ENCODE measurements around the gene UNC13A. TPM values are rescaled to one million over a fixed set of nuclear protein-coding genes. Genes with fewer than 3 reads are reported as not detected.
A peak's percentile ranks its signal among the peaks of the same experiment; 100 is the strongest.

Gene UNC13A
- total RNA-seq, 1 experiment from 2014 or later, result 41.1 TPM

DNA sequence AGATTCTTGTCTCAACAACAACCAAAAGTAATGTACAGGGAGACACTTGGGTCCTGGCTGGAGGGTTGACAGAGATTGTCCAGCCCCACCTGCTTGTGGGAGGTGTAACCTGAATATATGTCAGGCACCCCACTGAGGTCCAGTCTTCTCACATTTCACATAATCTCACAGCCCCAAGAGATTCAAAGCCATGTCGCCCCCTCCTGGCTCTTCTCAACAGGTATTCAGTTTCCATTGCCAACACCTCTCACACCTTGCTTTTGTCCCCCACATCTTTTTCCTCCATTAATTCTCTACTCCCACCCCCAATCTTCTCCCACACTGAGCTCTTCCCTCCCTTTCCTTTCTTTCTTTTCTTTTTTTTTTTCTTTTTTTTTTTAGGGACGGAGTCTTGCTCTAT is 11.2 kb downstream of the UNC13A start (continued):
- TF ChIP-seq, protein P1, sequence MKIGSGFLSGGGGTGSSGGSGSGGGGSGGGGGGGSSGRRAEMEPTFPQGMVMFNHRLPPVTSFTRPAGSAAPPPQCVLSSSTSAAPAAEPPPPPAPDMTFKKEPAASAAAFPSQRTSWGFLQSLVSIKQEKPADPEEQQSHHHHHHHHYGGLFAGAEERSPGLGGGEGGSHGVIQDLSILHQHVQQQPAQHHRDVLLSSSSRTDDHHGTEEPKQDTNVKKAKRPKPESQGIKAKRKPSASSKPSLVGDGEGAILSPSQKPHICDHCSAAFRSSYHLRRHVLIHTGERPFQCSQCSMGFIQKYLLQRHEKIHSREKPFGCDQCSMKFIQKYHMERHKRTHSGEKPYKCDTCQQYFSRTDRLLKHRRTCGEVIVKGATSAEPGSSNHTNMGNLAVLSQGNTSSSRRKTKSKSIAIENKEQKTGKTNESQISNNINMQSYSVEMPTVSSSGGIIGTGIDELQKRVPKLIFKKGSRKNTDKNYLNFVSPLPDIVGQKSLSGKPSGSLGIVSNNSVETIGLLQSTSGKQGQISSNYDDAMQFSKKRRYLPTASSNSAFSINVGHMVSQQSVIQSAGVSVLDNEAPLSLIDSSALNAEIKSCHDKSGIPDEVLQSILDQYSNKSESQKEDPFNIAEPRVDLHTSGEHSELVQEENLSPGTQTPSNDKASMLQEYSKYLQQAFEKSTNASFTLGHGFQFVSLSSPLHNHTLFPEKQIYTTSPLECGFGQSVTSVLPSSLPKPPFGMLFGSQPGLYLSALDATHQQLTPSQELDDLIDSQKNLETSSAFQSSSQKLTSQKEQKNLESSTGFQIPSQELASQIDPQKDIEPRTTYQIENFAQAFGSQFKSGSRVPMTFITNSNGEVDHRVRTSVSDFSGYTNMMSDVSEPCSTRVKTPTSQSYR (CRISPR knock-in tag; IDR thresholded peaks at IDR 0.05), result no peak

DNA sequence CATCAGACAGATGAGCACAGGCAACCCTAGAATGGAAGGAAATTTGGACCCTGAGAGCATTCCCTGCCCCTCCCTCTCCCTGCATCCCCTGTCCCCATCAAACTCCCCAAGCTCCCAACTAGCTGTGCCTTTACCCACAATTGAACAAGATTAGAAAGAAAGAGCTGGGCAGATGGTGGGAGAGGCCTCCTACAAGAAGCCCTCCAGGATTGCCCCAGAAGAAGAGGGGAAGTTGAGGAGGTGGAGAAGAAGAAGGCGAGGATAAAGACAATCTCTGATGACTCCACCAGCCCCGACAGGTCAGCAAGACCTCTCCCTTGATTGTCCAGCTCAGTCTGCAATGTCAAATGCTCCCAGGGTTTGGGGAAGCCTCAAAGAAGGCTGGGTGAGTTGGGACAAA is 11.9 kb downstream of the UNC13A start:
- DNase-seq (ENCODE audit: low spot score) (no peak), ATAC-seq (no peak)
- Mint-ChIP-seq H3K9me3 (peaks cover 6% of the 10 kb centered on the region), H3K27ac (peak overlapping the region; percentile 1; the same call in 1 of the 2 replicates), H3K27me3 (ENCODE audit: low read depth) (no peaks in the 10 kb centered on the region), H3K36me3 (peaks cover 11% of the 10 kb centered on the region), H3K4me1 (peaks cover 32% of the 10 kb centered on the region), H3K4me3 (no peak overlapping the region)
- ChIA-PET POLR2A (interaction anchor here (0.5 kb wide), 1 partner anchor 20 kb away, joined by 6 read pairs; no protein-coding TSS in a partner anchor), CTCF (interaction anchor here (0.8 to 2.3 kb wide), 5 partner anchors 10 to 222 kb away, joined by 4 to 6 read pairs (median 4); no protein-coding TSS in a partner anchor)
- TF ChIP-seq ESRRA (CRISPR knock-in tag; IDR thresholded peaks at IDR 0.05; ENCODE audit: borderline replicate concordance) (no peak), NR1H2 (CRISPR knock-in tag; IDR thresholded peaks at IDR 0.05) (no peak), TEAD1 (CRISPR knock-in tag; IDR thresholded peaks at IDR 0.05) (no peak), NFE2L1 (CRISPR knock-in tag; IDR thresholded peaks at IDR 0.05) (no peak), TEAD4 (CRISPR knock-in tag; IDR thresholded peaks at IDR 0.05) (no peak), GTF2I (CRISPR knock-in tag; conservative IDR thresholded peaks at IDR 0.05) (no peak), GABPB1 (CRISPR knock-in tag; IDR thresholded peaks at IDR 0.05) (no peak), PRRX2 (CRISPR knock-in tag; IDR thresholded peaks at IDR 0.05) (no peak)
- TF ChIP-seq, protein P2, sequence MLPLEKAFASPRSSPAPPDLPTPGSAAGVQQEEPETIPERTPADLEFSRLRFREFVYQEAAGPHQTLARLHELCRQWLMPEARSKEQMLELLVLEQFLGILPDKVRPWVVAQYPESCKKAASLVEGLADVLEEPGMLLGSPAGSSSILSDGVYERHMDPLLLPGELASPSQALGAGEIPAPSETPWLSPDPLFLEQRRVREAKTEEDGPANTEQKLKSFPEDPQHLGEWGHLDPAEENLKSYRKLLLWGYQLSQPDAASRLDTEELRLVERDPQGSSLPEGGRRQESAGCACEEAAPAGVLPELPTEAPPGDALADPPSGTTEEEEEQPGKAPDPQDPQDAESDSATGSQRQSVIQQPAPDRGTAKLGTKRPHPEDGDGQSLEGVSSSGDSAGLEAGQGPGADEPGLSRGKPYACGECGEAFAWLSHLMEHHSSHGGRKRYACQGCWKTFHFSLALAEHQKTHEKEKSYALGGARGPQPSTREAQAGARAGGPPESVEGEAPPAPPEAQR (CRISPR knock-in tag; IDR thresholded peaks at IDR 0.05), result no peak
- TF ChIP-seq, protein P3, sequence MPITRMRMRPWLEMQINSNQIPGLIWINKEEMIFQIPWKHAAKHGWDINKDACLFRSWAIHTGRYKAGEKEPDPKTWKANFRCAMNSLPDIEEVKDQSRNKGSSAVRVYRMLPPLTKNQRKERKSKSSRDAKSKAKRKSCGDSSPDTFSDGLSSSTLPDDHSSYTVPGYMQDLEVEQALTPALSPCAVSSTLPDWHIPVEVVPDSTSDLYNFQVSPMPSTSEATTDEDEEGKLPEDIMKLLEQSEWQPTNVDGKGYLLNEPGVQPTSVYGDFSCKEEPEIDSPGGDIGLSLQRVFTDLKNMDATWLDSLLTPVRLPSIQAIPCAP (CRISPR knock-in tag; IDR thresholded peaks at IDR 0.05), result no peak
- TF ChIP-seq, protein P4, sequence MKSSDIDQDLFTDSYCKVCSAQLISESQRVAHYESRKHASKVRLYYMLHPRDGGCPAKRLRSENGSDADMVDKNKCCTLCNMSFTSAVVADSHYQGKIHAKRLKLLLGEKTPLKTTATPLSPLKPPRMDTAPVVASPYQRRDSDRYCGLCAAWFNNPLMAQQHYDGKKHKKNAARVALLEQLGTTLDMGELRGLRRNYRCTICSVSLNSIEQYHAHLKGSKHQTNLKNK (CRISPR knock-in tag; IDR thresholded peaks at IDR 0.05), result no peak
- TF ChIP-seq, protein P5, sequence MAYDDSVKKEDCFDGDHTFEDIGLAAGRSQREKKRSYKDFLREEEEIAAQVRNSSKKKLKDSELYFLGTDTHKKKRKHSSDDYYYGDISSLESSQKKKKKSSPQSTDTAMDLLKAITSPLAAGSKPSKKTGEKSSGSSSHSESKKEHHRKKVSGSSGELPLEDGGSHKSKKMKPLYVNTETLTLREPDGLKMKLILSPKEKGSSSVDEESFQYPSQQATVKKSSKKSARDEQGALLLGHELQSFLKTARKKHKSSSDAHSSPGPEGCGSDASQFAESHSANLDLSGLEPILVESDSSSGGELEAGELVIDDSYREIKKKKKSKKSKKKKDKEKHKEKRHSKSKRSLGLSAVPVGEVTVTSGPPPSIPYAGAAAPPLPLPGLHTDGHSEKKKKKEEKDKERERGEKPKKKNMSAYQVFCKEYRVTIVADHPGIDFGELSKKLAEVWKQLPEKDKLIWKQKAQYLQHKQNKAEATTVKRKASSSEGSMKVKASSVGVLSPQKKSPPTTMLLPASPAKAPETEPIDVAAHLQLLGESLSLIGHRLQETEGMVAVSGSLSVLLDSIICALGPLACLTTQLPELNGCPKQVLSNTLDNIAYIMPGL (CRISPR knock-in tag; IDR thresholded peaks at IDR 0.05), result no peak
- TF ChIP-seq, protein P6, sequence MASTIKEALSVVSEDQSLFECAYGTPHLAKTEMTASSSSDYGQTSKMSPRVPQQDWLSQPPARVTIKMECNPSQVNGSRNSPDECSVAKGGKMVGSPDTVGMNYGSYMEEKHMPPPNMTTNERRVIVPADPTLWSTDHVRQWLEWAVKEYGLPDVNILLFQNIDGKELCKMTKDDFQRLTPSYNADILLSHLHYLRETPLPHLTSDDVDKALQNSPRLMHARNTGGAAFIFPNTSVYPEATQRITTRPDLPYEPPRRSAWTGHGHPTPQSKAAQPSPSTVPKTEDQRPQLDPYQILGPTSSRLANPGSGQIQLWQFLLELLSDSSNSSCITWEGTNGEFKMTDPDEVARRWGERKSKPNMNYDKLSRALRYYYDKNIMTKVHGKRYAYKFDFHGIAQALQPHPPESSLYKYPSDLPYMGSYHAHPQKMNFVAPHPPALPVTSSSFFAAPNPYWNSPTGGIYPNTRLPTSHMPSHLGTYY (CRISPR knock-in tag; IDR thresholded peaks at IDR 0.05), result no peak
- TF ChIP-seq, protein P7, sequence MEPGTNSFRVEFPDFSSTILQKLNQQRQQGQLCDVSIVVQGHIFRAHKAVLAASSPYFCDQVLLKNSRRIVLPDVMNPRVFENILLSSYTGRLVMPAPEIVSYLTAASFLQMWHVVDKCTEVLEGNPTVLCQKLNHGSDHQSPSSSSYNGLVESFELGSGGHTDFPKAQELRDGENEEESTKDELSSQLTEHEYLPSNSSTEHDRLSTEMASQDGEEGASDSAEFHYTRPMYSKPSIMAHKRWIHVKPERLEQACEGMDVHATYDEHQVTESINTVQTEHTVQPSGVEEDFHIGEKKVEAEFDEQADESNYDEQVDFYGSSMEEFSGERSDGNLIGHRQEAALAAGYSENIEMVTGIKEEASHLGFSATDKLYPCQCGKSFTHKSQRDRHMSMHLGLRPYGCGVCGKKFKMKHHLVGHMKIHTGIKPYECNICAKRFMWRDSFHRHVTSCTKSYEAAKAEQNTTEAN (CRISPR knock-in tag; IDR thresholded peaks at IDR 0.05), result no peak

Data from WTC11 (cell line).